ENCODE data around the gene UST.

UST gene

GRCh38 chr6:149016716-149017115 lies 269.9 kb downstream of the UST start:
- no peak for TF ChIP-seq CTCF (IDR thresholded peaks at IDR 0.05; ENCODE audit: control extremely low read depth, extremely low read depth, low read depth, missing control alignments)
- ChIA-PET CTCF (interaction anchor here (0.7 to 2.1 kb wide), 3 partner anchors 12 to 438 kb away, joined by 3 to 5 read pairs (median 3); no protein-coding TSS in a partner anchor), POLR2A (no interaction called here)
- no peak for DNase-seq (ENCODE audit: extremely low spot score)

GRCh38 chr6:149020319-149020718 lies 273.5 kb downstream of the UST start:
- POLR2A ChIA-PET: no interaction called here
- CTCF ChIA-PET: no interaction called here
- no peak for DNase-seq (ENCODE audit: extremely low spot score)
- no peak for TF ChIP-seq CTCF (IDR thresholded peaks at IDR 0.05; ENCODE audit: control extremely low read depth, extremely low read depth, low read depth, missing control alignments)

- no peak for DNase-seq (ENCODE audit: extremely low spot score)
- ChIA-PET POLR2A (no interaction called here), CTCF (interaction anchor here (0.6 to 14.8 kb wide), 6 partner anchors 9 to 493 kb away, joined by 3 to 192 read pairs (median 4); no protein-coding TSS in a partner anchor)
- TF ChIP-seq CTCF (IDR thresholded peaks at IDR 0.05; ENCODE audit: control extremely low read depth, extremely low read depth, low read depth, missing control alignments): no peak
These were observed 277.5 kb downstream of the UST start for GRCh38 chr6:149024361-149024760.

DNA sequence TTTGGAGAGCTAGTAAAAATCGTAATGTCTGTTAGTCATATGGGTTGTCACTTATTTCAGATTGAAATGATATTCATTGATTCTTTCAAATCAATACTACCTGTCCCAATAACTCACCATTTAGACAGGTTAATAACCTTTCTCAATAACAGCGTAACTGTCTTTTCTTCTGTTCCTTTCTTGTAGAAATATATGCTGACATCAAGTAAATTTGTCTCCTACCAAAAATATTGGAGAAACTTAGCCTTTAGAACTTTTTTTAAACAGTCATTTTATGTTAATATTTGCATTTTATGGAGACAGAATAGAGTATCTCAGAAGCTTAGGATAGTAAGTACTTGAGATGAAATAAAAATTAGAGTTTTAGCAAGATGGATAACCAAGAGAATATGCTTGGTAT lies 278.2 kb downstream of the UST start:
- POLR2A ChIA-PET: no interaction called here
- TF ChIP-seq CTCF (IDR thresholded peaks at IDR 0.05; ENCODE audit: control extremely low read depth, extremely low read depth, low read depth, missing control alignments): no peak
- CTCF ChIA-PET: interaction anchor here (1.2 to 14.8 kb wide), 5 partner anchors 8 to 407 kb away, joined by 3 to 192 read pairs (median 4); no protein-coding TSS in a partner anchor
- DNase-seq (ENCODE audit: extremely low spot score): no peak

- POLR2A ChIA-PET: no interaction called here
- DNase-seq (ENCODE audit: extremely low spot score): no peak
- TF ChIP-seq CTCF (IDR thresholded peaks at IDR 0.05; ENCODE audit: control extremely low read depth, extremely low read depth, low read depth, missing control alignments): peak; percentile 39
- CTCF ChIA-PET: interaction anchor here (1.0 to 14.8 kb wide), 11 partner anchors 8 to 491 kb away, joined by 3 to 192 read pairs (median 4); no protein-coding TSS in a partner anchor
These were observed 279.7 kb downstream of the UST start for GRCh38 chr6:149026530-149026942.

- ChIA-PET POLR2A (no interaction called here), CTCF (interaction anchor here (1.0 to 14.8 kb wide), 12 partner anchors 10 to 490 kb away, joined by 3 to 192 read pairs (median 5); no protein-coding TSS in a partner anchor)
- DNase-seq (ENCODE audit: extremely low spot score): no peak
- no peak for TF ChIP-seq CTCF (IDR thresholded peaks at IDR 0.05; ENCODE audit: control extremely low read depth, extremely low read depth, low read depth, missing control alignments)
These were observed 280.7 kb downstream of the UST start for GRCh38 chr6:149027484-149027883.

Data from GM10248 (cell line).